H1 (cell line): ENCODE results near the gene PCDHA1. TPM values are rescaled to one million over a fixed set of nuclear protein-coding genes. Genes with fewer than 3 reads are reported as not detected.

ENCODE experiments used
- CTCF ChIA-PET: fragments of 300-600 bp; sonication (Branson Sonifier 250); formaldehyde crosslinking; loops from one replicate; lab custom pipeline; 2021; ENCODE audit not compliant: partially characterized antibody; lab: Charles Lee
- POLR2A ChIA-PET: fragments of 300-600 bp; sonication (Branson Sonifier 250); formaldehyde crosslinking; loops from one replicate; lab custom pipeline; 2021; ENCODE audit warnings: inconsistent platforms; ENCODE audit not compliant: partially characterized antibody; lab: Charles Lee
- DNase-seq, 2 experiments: peaks; one replicate each; pipeline versions ENCODE4 v3.0.0 to v3.0.0-alpha.2; 2010 to 2022; ENCODE audit warnings: low spot score in 2 of 2, low read depth in 1 of 2, mixed read lengths in 1 of 2
- FAIRE-seq: peaks from 2 replicates; lab custom pipeline; 2011; peaks lifted over from hg19 to GRCh38; lab: Jason Lieb, UNC
- H2AFZ ChIP-seq: 2 replicates; pipeline ENCODE4 v1.8.1; 2012; ENCODE audit warnings: low read length, inconsistent platforms
- H2AK5ac ChIP-seq: 2 replicates; pipeline ENCODE4 v1.6.1; 2013; ENCODE audit warnings: low read depth, low read length
- H2BK120ac ChIP-seq: replicated peaks from 2 replicates; pipeline ENCODE3; 2013; ENCODE audit warnings: low read depth, low read length, inconsistent platforms
- H2BK12ac ChIP-seq: 2 replicates; pipeline ENCODE4 v1.6.1; 2013; ENCODE audit warnings: low read depth, low read length
- H2BK15ac ChIP-seq: 2 replicates; pipeline ENCODE4 v1.6.1; 2013; ENCODE audit warnings: low read length
- H2BK20ac ChIP-seq: 2 replicates; pipeline ENCODE4 v1.6.1; 2013; ENCODE audit warnings: low read length
- H2BK5ac ChIP-seq: 2 replicates; pipeline ENCODE4 v1.6.1; 2013; ENCODE audit warnings: low read depth, low read length
- H3K14ac ChIP-seq: 2 replicates; pipeline ENCODE4 v1.6.1; 2013; ENCODE audit warnings: inconsistent platforms; ENCODE audit not compliant: insufficient read length
- H3K18ac ChIP-seq: 2 replicates; pipeline ENCODE4 v1.6.1; 2013; ENCODE audit warnings: low read length; ENCODE audit errors: extremely low read depth
- H3K23ac ChIP-seq: 2 replicates; pipeline ENCODE4 v1.6.1; 2013; ENCODE audit warnings: inconsistent platforms; ENCODE audit not compliant: insufficient read length
- H3K23me2 ChIP-seq: 2 replicates; pipeline ENCODE4 v1.6.1; 2013; ENCODE audit warnings: low read depth, low read length
- H3K27ac ChIP-seq: 2 replicates; pipeline ENCODE4 v1.6.1; 2011; ENCODE audit warnings: low read depth, low read length, inconsistent platforms
- H3K27me3 ChIP-seq, 4 experiments: replicated peaks in 1 of 4; 1 replicate in 1 of 4; 2 replicates in 3 of 4; pipeline versions ENCODE4 v1.6.1 to v1.8.1; 2011 to 2013; ENCODE audit warnings: low read length in 3 of 4, mild to moderate bottlenecking in 3 of 4, inconsistent platforms in 2 of 4, mixed read lengths in 2 of 4, moderate library complexity in 1 of 4; ENCODE audit not compliant: control insufficient read depth in 3 of 4, insufficient read depth in 3 of 4; ENCODE audit errors: extremely low read depth in 1 of 4
- H3K36me3 ChIP-seq, 4 experiments: 2 replicates each; pipeline versions ENCODE4 v1.6.1 to v1.8.1; 2011 to 2013; ENCODE audit warnings: mild to moderate bottlenecking in 4 of 4, low read length in 3 of 4, moderate library complexity in 2 of 4, control low read depth in 1 of 4, inconsistent platforms in 1 of 4; ENCODE audit not compliant: insufficient read depth in 4 of 4, control insufficient read depth in 2 of 4
- H3K4ac ChIP-seq: replicated peaks from 2 replicates; pipeline ENCODE3; 2013; ENCODE audit warnings: low read length, low read depth, mixed read lengths, inconsistent platforms; ENCODE audit not compliant: insufficient read length
- H3K4me1 ChIP-seq, 4 experiments: replicated peaks in 1 of 4; 1 replicate in 1 of 4; 2 replicates in 3 of 4; pipeline versions ENCODE4 v1.6.1 to v1.8.1; 2011 to 2013; ENCODE audit warnings: low read length in 3 of 4, inconsistent platforms in 2 of 4, mixed read lengths in 1 of 4; ENCODE audit not compliant: insufficient read depth in 4 of 4, control insufficient read depth in 3 of 4
- H3K4me2 ChIP-seq, 2 experiments: 2 replicates each; pipeline versions ENCODE4 v1.6.1 to v1.8.1; 2011 to 2013; ENCODE audit warnings: low read depth in 2 of 2, low read length in 2 of 2, control low read depth in 1 of 2, inconsistent platforms in 1 of 2, mild to moderate bottlenecking in 1 of 2; ENCODE audit not compliant: insufficient read depth in 1 of 2
- H3K4me3 ChIP-seq, 4 experiments: fragments of 200-600, 300-600 bp in 1 of 4; sonication (generic), shearing (Covaris generic), sonication (Bioruptor Twin) in 1 of 4; 2 replicates each; pipeline versions ENCODE4 v1.5.1 to v1.8.1; 2011 to 2016; ENCODE audit warnings: low read length in 4 of 4, low read depth in 3 of 4, control low read depth in 2 of 4, inconsistent platforms in 2 of 4, mild to moderate bottlenecking in 2 of 4, mixed read lengths in 1 of 4, moderate library complexity in 1 of 4; ENCODE audit not compliant: insufficient read depth in 2 of 4; ENCODE audit errors: extremely low read depth in 1 of 4
- H3K56ac ChIP-seq: replicated peaks from 2 replicates; pipeline ENCODE3; 2013; ENCODE audit warnings: low read depth, mild to moderate bottlenecking, mixed read lengths, low read length, inconsistent platforms; ENCODE audit not compliant: insufficient read length
- H3K79me1 ChIP-seq: 2 replicates; pipeline ENCODE4 v1.6.1; 2013; ENCODE audit warnings: low read depth, low read length, control low read depth
- H3K79me2 ChIP-seq, 2 experiments: 2 replicates each; pipeline versions ENCODE4 v1.6.1 to v1.8.1; 2012 to 2013; ENCODE audit warnings: low read length in 2 of 2, mild to moderate bottlenecking in 2 of 2, inconsistent platforms in 1 of 2; ENCODE audit not compliant: insufficient read depth in 2 of 2, control insufficient read depth in 1 of 2
- H3K9ac ChIP-seq, 4 experiments: replicated peaks in 1 of 4; 1 replicate in 1 of 4; 2 replicates in 3 of 4; pipeline versions ENCODE4 v1.6.1 to v1.8.1; 2011 to 2013; ENCODE audit warnings: low read depth in 3 of 4, low read length in 3 of 4, control low read depth in 2 of 4, mild to moderate bottlenecking in 2 of 4, moderate library complexity in 2 of 4, inconsistent platforms in 1 of 4; ENCODE audit errors: extremely low read depth in 1 of 4
- H3K9me3 ChIP-seq, 2 experiments: 2 replicates each; pipeline versions ENCODE4 v1.6.1 to v1.8.1; 2012 to 2013; ENCODE audit warnings: mild to moderate bottlenecking in 2 of 2, moderate library complexity in 2 of 2, control low read depth in 1 of 2, inconsistent platforms in 1 of 2, low read depth in 1 of 2, low read length in 1 of 2, mixed read lengths in 1 of 2; ENCODE audit not compliant: insufficient read depth in 2 of 2
- H4K20me1 ChIP-seq, 2 experiments: replicated peaks in 1 of 2; 2 replicates each; pipeline versions ENCODE3 to v1.8.1; 2011 to 2013; ENCODE audit warnings: inconsistent platforms in 2 of 2, low read length in 2 of 2, mild to moderate bottlenecking in 1 of 2; ENCODE audit not compliant: insufficient read depth in 2 of 2, control insufficient read depth in 1 of 2
- H4K5ac ChIP-seq: 2 replicates; pipeline ENCODE4 v1.6.1; 2013; ENCODE audit warnings: low read length, low read depth, mixed read lengths, inconsistent platforms; ENCODE audit not compliant: insufficient read length
- H4K8ac ChIP-seq: 2 replicates; pipeline ENCODE4 v1.8.0; 2013; ENCODE audit warnings: mild to moderate bottlenecking, moderate library complexity, low read length, inconsistent platforms; ENCODE audit not compliant: insufficient read depth; ENCODE audit errors: extremely low read depth
- H4K91ac ChIP-seq: replicated peaks from 2 replicates; pipeline ENCODE3; 2013; ENCODE audit warnings: low read length, mixed read lengths, inconsistent platforms; ENCODE audit not compliant: insufficient read length
- ASH2L ChIP-seq: fragments of 200-600, 300-600 bp; sonication (generic); IDR thresholded peaks from one replicate; pipeline ENCODE4 v1.7.1; 2017; ENCODE audit warnings: low read length
- BCL11A ChIP-seq, 2 experiments: IDR thresholded peaks; one replicate each; pipeline ENCODE4 v1.6.1; 2011; ENCODE audit warnings: low read depth in 2 of 2, low read length in 2 of 2, mild to moderate bottlenecking in 2 of 2
- JUND ChIP-seq: IDR thresholded peaks from 2 replicates; pipeline ENCODE4 v1.6.1; 2011; ENCODE audit warnings: mild to moderate bottlenecking, improper control_type of control experiment, low read length
- MAFK ChIP-seq: IDR thresholded peaks from 2 replicates; pipeline ENCODE4 v1.6.1; 2012; ENCODE audit warnings: low read depth, mild to moderate bottlenecking, improper control_type of control experiment, low read length
- NRF1 ChIP-seq: IDR thresholded peaks from 2 replicates; pipeline ENCODE4 v1.6.1; 2011; ENCODE audit warnings: mild to moderate bottlenecking, low read depth, low read length, improper control_type of control experiment
- POLR2A ChIP-seq, 2 experiments: IDR thresholded peaks; 1 replicate in 1 of 2; 2 replicates in 1 of 2; pipeline ENCODE4 v1.6.1; 2011; ENCODE audit warnings: low read depth in 2 of 2, low read length in 2 of 2, mild to moderate bottlenecking in 2 of 2; ENCODE audit errors: control extremely low read depth in 1 of 2
- RFX5 ChIP-seq: IDR thresholded peaks from 2 replicates; pipeline ENCODE4 v1.6.1; 2011; ENCODE audit warnings: low read depth, low read length, improper control_type of control experiment, borderline replicate concordance
- RNF2 ChIP-seq: fragments of 200-900, 300-1000 bp; sonication (generic); IDR thresholded peaks from 2 replicates; pipeline ENCODE4 v1.7.1; 2016; ENCODE audit warnings: borderline replicate concordance, low read depth, mild to moderate bottlenecking, antibody characterized with exemption, low read length; ENCODE audit not compliant: poor library complexity, severe bottlenecking; ENCODE audit errors: missing control alignments
- SAP30 ChIP-seq: fragments of 300-600 bp; sonication (generic); IDR thresholded peaks from 2 replicates; pipeline ENCODE4 v1.7.1; 2012; ENCODE audit warnings: low read length, moderate library complexity, mild to moderate bottlenecking, inconsistent platforms; ENCODE audit not compliant: insufficient read depth, insufficient replicate concordance
- SRF ChIP-seq: IDR thresholded peaks from 2 replicates; pipeline ENCODE4 v1.6.1; 2011; ENCODE audit warnings: mild to moderate bottlenecking, low read depth, low read length, moderate library complexity
- TBP ChIP-seq: IDR thresholded peaks from 2 replicates; pipeline ENCODE4 v1.6.1; 2011; ENCODE audit warnings: low read depth, low read length, improper control_type of control experiment
- USF2 ChIP-seq: IDR thresholded peaks from 2 replicates; pipeline ENCODE4 v1.6.1; 2011; ENCODE audit warnings: low read length, improper control_type of control experiment
- WGBS, 2 experiments: shearing (Covaris generic) in 1 of 2; methylation state at CpG; one replicate each; pipeline versions ENCODE4 v1.1.6 to v1.1.7; 2013 to 2015; ENCODE audit warnings: low lambda C conversion rate in 2 of 2, mixed read lengths in 2 of 2, inconsistent platforms in 1 of 2, low coverage in 1 of 2, missing lambda C conversion rate in 1 of 2; ENCODE audit not compliant: insufficient replicate concordance in 2 of 2, insufficient coverage in 1 of 2, insufficient read length in 1 of 2; ENCODE audit errors: extremely low coverage in 1 of 2, missing lambda C conversion rate in 1 of 2; 5-methylcytosine and 5-hydroxymethylcytosine counted together
- polyA plus RNA-seq, 7 experiments: library from polyadenylated mRNA; depleted of rRNA in 3 of 7; stranded (reverse) in 5 of 7; unstranded in 2 of 7; fragments of >200 nt in 5 of 7; fragments of 200-250 nt in 2 of 7; gene quantifications; 1 replicate in 5 of 7; 2 replicates in 1 of 7; 4 replicates in 1 of 7; pipeline versions ENCODE4 v1.2.1 to v1.2.3, GENCODE V29; 2011 to 2013; ENCODE audit warnings: missing spikeins in 2 of 7, mixed read lengths in 2 of 7
- total RNA-seq: library from RNA; stranded (reverse); fragmentation: NEBNext Ultra II Directional; extraction: Animal tissue kit (Norgen Biotek cat#: 25700); gene quantifications from 2 replicates; pipeline ENCODE4 v1.2.1, GENCODE V29; 2021

PCDHA1 gene
- total and polyA plus RNA-seq, 2 of the 8 experiments (the other 6 are each of a cell fraction or from before 2014, with no cell fraction given) = 0.23 to 0.50 TPM

- Histone ChIP-seq H3K4ac (no peak overlapping the region), H3K27ac (no peak overlapping the region), H3K14ac (no peak overlapping the region), H3K4me2 (no peak overlapping the region), H3K4me1 (peaks cover 0 to 8% (median 0%) of the 10 kb centered on the region in 4 experiments; a peak in 5 of 7 replicates), H2BK15ac (no peak overlapping the region), H3K79me2 (no peaks in the 10 kb centered on the region), H2BK120ac (no peak overlapping the region), H3K56ac (no peak overlapping the region), H2AK5ac (no peak overlapping the region), H3K79me1 (no peaks in the 10 kb centered on the region), H2BK5ac (no peak overlapping the region), H2BK12ac (no peak overlapping the region), H3K18ac (no peak overlapping the region), H3K9me3 (no peaks in the 10 kb centered on the region), H3K9ac (no peak overlapping the region), H3K23ac (no peak overlapping the region), H3K36me3 (no peaks in the 10 kb centered on the region), H3K27me3 (no peaks in the 10 kb centered on the region), H2AFZ (no peak overlapping the region), H3K23me2 (no peaks in the 10 kb centered on the region), H3K4me3 (no peak overlapping the region), H4K8ac (no peak overlapping the region), H4K91ac (no peak overlapping the region), H4K20me1 (no peaks in the 10 kb centered on the region), H4K5ac (no peak overlapping the region), H2BK20ac (no peak overlapping the region)
- ChIA-PET CTCF (interaction anchor here (0.5 to 4.2 kb wide), 6 partner anchors 12 to 103 kb away, joined by 3 to 18 read pairs (median 4); partner anchors contain the start of genes PCDHA12 and PCDHAC2), POLR2A (interaction anchor here (1.0 to 4.3 kb wide), 4 partner anchors 9 to 61 kb away, joined by 3 to 22 read pairs (median 7); partner anchors contain the start of gene PCDHAC2)
- DNase-seq (no peak), FAIRE-seq (no peak)
- no peak for TF ChIP-seq RNF2
- TF ChIP-seq USF2 = no peak
- TF ChIP-seq SAP30 = no peak
- no peak for TF ChIP-seq NRF1
- TF ChIP-seq BCL11A (IDR thresholded peaks at IDR 0.05; ENCODE audit: low read depth in 2 of 2, low read length in 2 of 2) = no peak
- no peak for TF ChIP-seq SRF
- TF ChIP-seq TBP = no peak
- TF ChIP-seq JUND = no peak
- TF ChIP-seq RFX5 = no peak
- TF ChIP-seq ASH2L = no peak
- TF ChIP-seq MAFK = no peak
- TF ChIP-seq POLR2A (IDR thresholded peaks at IDR 0.05; ENCODE audit: control extremely low read depth in 1 of 2, low read depth in 2 of 2, low read length in 2 of 2) = no peak
- WGBS, 2 experiments = 95% methylated on average over 1 of the region's 1 CpG; no CpG with 5 or more reads in 1 of the 2 experiments
Observed at GRCh38 chr5:140978983-140979382, 193.0 kb downstream of the PCDHA1 start.
